ENCODE data around the gene LRP10. TPM values are rescaled to one million over a fixed set of nuclear protein-coding genes. Genes with fewer than 3 reads are reported as not detected.
A peak's percentile ranks its signal among the peaks of the same experiment; 100 is the strongest.

Gene LRP10
- total and polyA plus RNA-seq, 2 experiments from 2014 or later = 40.8 to 62.7 TPM

- Histone ChIP-seq H3K36me3 (peaks cover 17% of the 10 kb centered on the region), H3K27ac (no peak overlapping the region), H3K9me3 (ENCODE audit: low read depth) (no peaks in the 10 kb centered on the region), H3K4me3 (no peak overlapping the region), H3K27me3 (no peaks in the 10 kb centered on the region), H3K4me1 (ENCODE audit: low read depth) (no peaks in the 10 kb centered on the region)
- DNase-seq (ENCODE audit: low read depth in 1 of 2, low spot score in 1 of 2) = no peak
- TF ChIP-seq CTCF (IDR thresholded peaks at IDR 0.05; ENCODE audit: low read depth, low read length) = no peak
Measured at GRCh38 chr14:22877000-22877501, 5.5 kb downstream of the LRP10 start.

GRCh38 chr14:22878271-22879246 lies 7.0 kb downstream of the LRP10 start:
- Histone ChIP-seq H3K27ac (peak overlapping the region; percentile 39), H3K27me3 (no peaks in the 10 kb centered on the region), H3K36me3 (peaks cover 16% of the 10 kb centered on the region), H3K9me3 (ENCODE audit: low read depth) (no peaks in the 10 kb centered on the region), H3K4me3 (no peak overlapping the region), H3K4me1 (ENCODE audit: low read depth) (peaks cover 13% of the 10 kb centered on the region)
- TF ChIP-seq CTCF (IDR thresholded peaks at IDR 0.05; ENCODE audit: low read depth, low read length) = no peak
- no peak for DNase-seq (ENCODE audit: low read depth in 1 of 2, low spot score in 1 of 2)

GRCh38 chr14:22882064-22882463 lies 10.5 kb downstream of the LRP10 start:
- no peak for DNase-seq (ENCODE audit: low read depth in 1 of 2, low spot score in 1 of 2)
- no peak for TF ChIP-seq CTCF (IDR thresholded peaks at IDR 0.05; ENCODE audit: low read depth, low read length)
- H3K4me1 ChIP-seq (ENCODE audit: low read depth) = peaks cover 23% of the 10 kb centered on the region
- no peaks in the 10 kb centered on the region for H3K9me3 ChIP-seq (ENCODE audit: low read depth)
- no peaks in the 10 kb centered on the region for H3K36me3 ChIP-seq
- H3K27ac ChIP-seq = peak overlapping the region; percentile 78
- no peaks in the 10 kb centered on the region for H3K27me3 ChIP-seq
- no peak overlapping the region for H3K4me3 ChIP-seq

- no peaks in the 10 kb centered on the region for H3K36me3 ChIP-seq
- DNase-seq (ENCODE audit: low read depth in 1 of 2, low spot score in 1 of 2) = peak; percentile 49 to 69
- peaks cover 25% of the 10 kb centered on the region for H3K4me1 ChIP-seq (ENCODE audit: low read depth)
- H3K27ac ChIP-seq = peak overlapping the region; percentile 78
- TF ChIP-seq CTCF (IDR thresholded peaks at IDR 0.05; ENCODE audit: low read depth, low read length) = no peak
- no peaks in the 10 kb centered on the region for H3K9me3 ChIP-seq (ENCODE audit: low read depth)
- H3K4me3 ChIP-seq = no peak overlapping the region
- H3K27me3 ChIP-seq = no peaks in the 10 kb centered on the region
Measured at GRCh38 chr14:22882529-22883172, 11.1 kb downstream of the LRP10 start.

GRCh38 chr14:22883173-22883976 lies 11.8 kb downstream of the LRP10 start, which contains the start of gene REM2:
REM2 (plus strand) TSS chr14:22883222; CDS start chr14:22883288, 66 bp downstream.
- H3K27me3 ChIP-seq = no peaks in the 10 kb centered on the region
- DNase-seq (ENCODE audit: low read depth in 1 of 2, low spot score in 1 of 2) = peak in 1 of 2 donors; percentile 28
- no peaks in the 10 kb centered on the region for H3K9me3 ChIP-seq (ENCODE audit: low read depth)
- H3K36me3 ChIP-seq = no peaks in the 10 kb centered on the region
- H3K4me3 ChIP-seq = peak within 1 kb of the TSS; percentile 13
- peaks cover 28% of the 10 kb centered on the region for H3K4me1 ChIP-seq (ENCODE audit: low read depth)
- H3K27ac ChIP-seq = peak within 1 kb of the TSS; percentile 78
- TF ChIP-seq CTCF (IDR thresholded peaks at IDR 0.05; ENCODE audit: low read depth, low read length) = no peak

Data from cardiac muscle cell (in vitro differentiated cells and primary cell).